H1 (cell line): ENCODE results near the gene KIF1B. TPM values are rescaled to one million over a fixed set of nuclear protein-coding genes. Genes with fewer than 3 reads are reported as not detected.

Experiments
- CTCF ChIA-PET: fragments of 300-600 bp; sonication (Branson Sonifier 250); formaldehyde crosslinking; loops from one replicate; lab custom pipeline; 2021; ENCODE audit not compliant: partially characterized antibody; lab: Charles Lee
- POLR2A ChIA-PET: fragments of 300-600 bp; sonication (Branson Sonifier 250); formaldehyde crosslinking; loops from one replicate; lab custom pipeline; 2021; ENCODE audit warnings: inconsistent platforms; ENCODE audit not compliant: partially characterized antibody; lab: Charles Lee
- DNase-seq, 2 experiments: peaks; one replicate each; pipeline versions ENCODE4 v3.0.0 to v3.0.0-alpha.2; 2010 to 2022; ENCODE audit warnings: low spot score in 2 of 2, low read depth in 1 of 2, mixed read lengths in 1 of 2
- FAIRE-seq: peaks from 2 replicates; lab custom pipeline; 2011; peaks lifted over from hg19 to GRCh38; lab: Jason Lieb, UNC
- H2AFZ ChIP-seq: 2 replicates; pipeline ENCODE4 v1.8.1; 2012; ENCODE audit warnings: low read length, inconsistent platforms
- H2AK5ac ChIP-seq: 2 replicates; pipeline ENCODE4 v1.6.1; 2013; ENCODE audit warnings: low read depth, low read length
- H2BK120ac ChIP-seq: replicated peaks from 2 replicates; pipeline ENCODE3; 2013; ENCODE audit warnings: low read depth, low read length, inconsistent platforms
- H2BK12ac ChIP-seq: 2 replicates; pipeline ENCODE4 v1.6.1; 2013; ENCODE audit warnings: low read depth, low read length
- H2BK15ac ChIP-seq: 2 replicates; pipeline ENCODE4 v1.6.1; 2013; ENCODE audit warnings: low read length
- H2BK20ac ChIP-seq: 2 replicates; pipeline ENCODE4 v1.6.1; 2013; ENCODE audit warnings: low read length
- H2BK5ac ChIP-seq: 2 replicates; pipeline ENCODE4 v1.6.1; 2013; ENCODE audit warnings: low read depth, low read length
- H3K14ac ChIP-seq: 2 replicates; pipeline ENCODE4 v1.6.1; 2013; ENCODE audit warnings: inconsistent platforms; ENCODE audit not compliant: insufficient read length
- H3K18ac ChIP-seq: 2 replicates; pipeline ENCODE4 v1.6.1; 2013; ENCODE audit warnings: low read length; ENCODE audit errors: extremely low read depth
- H3K23ac ChIP-seq: 2 replicates; pipeline ENCODE4 v1.6.1; 2013; ENCODE audit warnings: inconsistent platforms; ENCODE audit not compliant: insufficient read length
- H3K23me2 ChIP-seq: 2 replicates; pipeline ENCODE4 v1.6.1; 2013; ENCODE audit warnings: low read depth, low read length
- H3K27ac ChIP-seq: 2 replicates; pipeline ENCODE4 v1.6.1; 2011; ENCODE audit warnings: low read depth, low read length, inconsistent platforms
- H3K27me3 ChIP-seq, 4 experiments: replicated peaks in 1 of 4; 1 replicate in 1 of 4; 2 replicates in 3 of 4; pipeline versions ENCODE4 v1.6.1 to v1.8.1; 2011 to 2013; ENCODE audit warnings: low read length in 3 of 4, mild to moderate bottlenecking in 3 of 4, inconsistent platforms in 2 of 4, mixed read lengths in 2 of 4, moderate library complexity in 1 of 4; ENCODE audit not compliant: control insufficient read depth in 3 of 4, insufficient read depth in 3 of 4; ENCODE audit errors: extremely low read depth in 1 of 4
- H3K36me3 ChIP-seq, 4 experiments: 2 replicates each; pipeline versions ENCODE4 v1.6.1 to v1.8.1; 2011 to 2013; ENCODE audit warnings: mild to moderate bottlenecking in 4 of 4, low read length in 3 of 4, moderate library complexity in 2 of 4, control low read depth in 1 of 4, inconsistent platforms in 1 of 4; ENCODE audit not compliant: insufficient read depth in 4 of 4, control insufficient read depth in 2 of 4
- H3K4ac ChIP-seq: replicated peaks from 2 replicates; pipeline ENCODE3; 2013; ENCODE audit warnings: low read length, low read depth, mixed read lengths, inconsistent platforms; ENCODE audit not compliant: insufficient read length
- H3K4me1 ChIP-seq, 4 experiments: replicated peaks in 1 of 4; 1 replicate in 1 of 4; 2 replicates in 3 of 4; pipeline versions ENCODE4 v1.6.1 to v1.8.1; 2011 to 2013; ENCODE audit warnings: low read length in 3 of 4, inconsistent platforms in 2 of 4, mixed read lengths in 1 of 4; ENCODE audit not compliant: insufficient read depth in 4 of 4, control insufficient read depth in 3 of 4
- H3K4me2 ChIP-seq, 2 experiments: 2 replicates each; pipeline versions ENCODE4 v1.6.1 to v1.8.1; 2011 to 2013; ENCODE audit warnings: low read depth in 2 of 2, low read length in 2 of 2, control low read depth in 1 of 2, inconsistent platforms in 1 of 2, mild to moderate bottlenecking in 1 of 2; ENCODE audit not compliant: insufficient read depth in 1 of 2
- H3K4me3 ChIP-seq, 4 experiments: fragments of 200-600, 300-600 bp in 1 of 4; sonication (generic), shearing (Covaris generic), sonication (Bioruptor Twin) in 1 of 4; 2 replicates each; pipeline versions ENCODE4 v1.5.1 to v1.8.1; 2011 to 2016; ENCODE audit warnings: low read length in 4 of 4, low read depth in 3 of 4, control low read depth in 2 of 4, inconsistent platforms in 2 of 4, mild to moderate bottlenecking in 2 of 4, mixed read lengths in 1 of 4, moderate library complexity in 1 of 4; ENCODE audit not compliant: insufficient read depth in 2 of 4; ENCODE audit errors: extremely low read depth in 1 of 4
- H3K56ac ChIP-seq: replicated peaks from 2 replicates; pipeline ENCODE3; 2013; ENCODE audit warnings: low read depth, mild to moderate bottlenecking, mixed read lengths, low read length, inconsistent platforms; ENCODE audit not compliant: insufficient read length
- H3K79me1 ChIP-seq: 2 replicates; pipeline ENCODE4 v1.6.1; 2013; ENCODE audit warnings: low read depth, low read length, control low read depth
- H3K79me2 ChIP-seq, 2 experiments: 2 replicates each; pipeline versions ENCODE4 v1.6.1 to v1.8.1; 2012 to 2013; ENCODE audit warnings: low read length in 2 of 2, mild to moderate bottlenecking in 2 of 2, inconsistent platforms in 1 of 2; ENCODE audit not compliant: insufficient read depth in 2 of 2, control insufficient read depth in 1 of 2
- H3K9ac ChIP-seq, 4 experiments: replicated peaks in 1 of 4; 1 replicate in 1 of 4; 2 replicates in 3 of 4; pipeline versions ENCODE4 v1.6.1 to v1.8.1; 2011 to 2013; ENCODE audit warnings: low read depth in 3 of 4, low read length in 3 of 4, control low read depth in 2 of 4, mild to moderate bottlenecking in 2 of 4, moderate library complexity in 2 of 4, inconsistent platforms in 1 of 4; ENCODE audit errors: extremely low read depth in 1 of 4
- H3K9me3 ChIP-seq, 2 experiments: 2 replicates each; pipeline versions ENCODE4 v1.6.1 to v1.8.1; 2012 to 2013; ENCODE audit warnings: mild to moderate bottlenecking in 2 of 2, moderate library complexity in 2 of 2, control low read depth in 1 of 2, inconsistent platforms in 1 of 2, low read depth in 1 of 2, low read length in 1 of 2, mixed read lengths in 1 of 2; ENCODE audit not compliant: insufficient read depth in 2 of 2
- H4K20me1 ChIP-seq, 2 experiments: replicated peaks in 1 of 2; 2 replicates each; pipeline versions ENCODE3 to v1.8.1; 2011 to 2013; ENCODE audit warnings: inconsistent platforms in 2 of 2, low read length in 2 of 2, mild to moderate bottlenecking in 1 of 2; ENCODE audit not compliant: insufficient read depth in 2 of 2, control insufficient read depth in 1 of 2
- H4K5ac ChIP-seq: 2 replicates; pipeline ENCODE4 v1.6.1; 2013; ENCODE audit warnings: low read length, low read depth, mixed read lengths, inconsistent platforms; ENCODE audit not compliant: insufficient read length
- H4K8ac ChIP-seq: 2 replicates; pipeline ENCODE4 v1.8.0; 2013; ENCODE audit warnings: mild to moderate bottlenecking, moderate library complexity, low read length, inconsistent platforms; ENCODE audit not compliant: insufficient read depth; ENCODE audit errors: extremely low read depth
- H4K91ac ChIP-seq: replicated peaks from 2 replicates; pipeline ENCODE3; 2013; ENCODE audit warnings: low read length, mixed read lengths, inconsistent platforms; ENCODE audit not compliant: insufficient read length
- BRCA1 ChIP-seq: IDR thresholded peaks from 2 replicates; pipeline ENCODE4 v1.6.1; 2012; ENCODE audit warnings: low read depth, low read length, improper control_type of control experiment
- CBX5 ChIP-seq: fragments of 300-800, 300-1000 bp; sonication (generic); IDR thresholded peaks from 2 replicates; pipeline ENCODE4 v1.7.1; 2016; ENCODE audit warnings: antibody characterized with exemption, low read length, low read depth
- JUN ChIP-seq: IDR thresholded peaks from 2 replicates; pipeline ENCODE4 v1.6.1; 2011; ENCODE audit warnings: low read depth, mild to moderate bottlenecking, improper control_type of control experiment, low read length
- TBP ChIP-seq: IDR thresholded peaks from 2 replicates; pipeline ENCODE4 v1.6.1; 2011; ENCODE audit warnings: low read depth, low read length, improper control_type of control experiment
- WGBS, 2 experiments: shearing (Covaris generic) in 1 of 2; methylation state at CpG; one replicate each; pipeline versions ENCODE4 v1.1.6 to v1.1.7; 2013 to 2015; ENCODE audit warnings: low lambda C conversion rate in 2 of 2, mixed read lengths in 2 of 2, inconsistent platforms in 1 of 2, low coverage in 1 of 2, missing lambda C conversion rate in 1 of 2; ENCODE audit not compliant: insufficient replicate concordance in 2 of 2, insufficient coverage in 1 of 2, insufficient read length in 1 of 2; ENCODE audit errors: extremely low coverage in 1 of 2, missing lambda C conversion rate in 1 of 2; 5-methylcytosine and 5-hydroxymethylcytosine counted together
- polyA plus RNA-seq, 7 experiments: library from polyadenylated mRNA; depleted of rRNA in 3 of 7; stranded (reverse) in 5 of 7; unstranded in 2 of 7; fragments of >200 nt in 5 of 7; fragments of 200-250 nt in 2 of 7; gene quantifications; 1 replicate in 5 of 7; 2 replicates in 1 of 7; 4 replicates in 1 of 7; pipeline versions ENCODE4 v1.2.1 to v1.2.3, GENCODE V29; 2011 to 2013; ENCODE audit warnings: missing spikeins in 2 of 7, mixed read lengths in 2 of 7
- total RNA-seq: library from RNA; stranded (reverse); fragmentation: NEBNext Ultra II Directional; extraction: Animal tissue kit (Norgen Biotek cat#: 25700); gene quantifications from 2 replicates; pipeline ENCODE4 v1.2.1, GENCODE V29; 2021

Gene KIF1B
- total and polyA plus RNA-seq, 2 of the 8 experiments (the other 6 are each of a cell fraction or from before 2014, with no cell fraction given): 39.1 to 74.2 TPM

- no peaks in the 10 kb centered on the region for H3K79me2 ChIP-seq
- CTCF ChIA-PET: no interaction called here
Measured at GRCh38 chr1:10322821-10323220, 112.5 kb downstream of the KIF1B start.

More at GRCh38 chr1:10322821-10323220, 112.5 kb downstream of the KIF1B start:
- H4K91ac ChIP-seq: no peak overlapping the region
- H3K79me1 ChIP-seq: no peaks in the 10 kb centered on the region
- peaks cover 2 to 20% (median 5%) of the 10 kb centered on the region in 4 experiments; a peak in 5 of 8 replicates for H3K36me3 ChIP-seq
- H3K18ac ChIP-seq: no peak overlapping the region
- POLR2A ChIA-PET: interaction anchor here (1.2 kb wide), 1 partner anchor 16 kb away, joined by 3 read pairs; no protein-coding TSS in a partner anchor
- H3K27me3 ChIP-seq: no peaks in the 10 kb centered on the region
- FAIRE-seq (no peak), DNase-seq (no peak)
- no peak overlapping the region for H3K23ac ChIP-seq
- H2AFZ ChIP-seq: no peak overlapping the region
- H2BK5ac ChIP-seq: no peak overlapping the region
- 93% methylated on average over 7 of the region's 7 CpGs; no CpG with 5 or more reads in 1 of the 2 experiments for whole genome bisulfite sequencing, 2 experiments
- no peak overlapping the region for H4K5ac ChIP-seq
- no peak overlapping the region for H3K14ac ChIP-seq
- H4K20me1 ChIP-seq: no peaks in the 10 kb centered on the region
- H2BK15ac ChIP-seq: no peak overlapping the region
- no peak overlapping the region for H3K27ac ChIP-seq
- H3K4me3 ChIP-seq: no peak overlapping the region
- H3K9me3 ChIP-seq: no peaks in the 10 kb centered on the region
- no peak overlapping the region for H2BK120ac ChIP-seq
- H2AK5ac ChIP-seq: no peak overlapping the region
- H3K4me2 ChIP-seq: no peak overlapping the region
- H2BK12ac ChIP-seq: no peak overlapping the region
- H3K56ac ChIP-seq: no peak overlapping the region
- no peak for TF ChIP-seq BRCA1
- no peak for TF ChIP-seq TBP
- TF ChIP-seq JUN: no peak
- no peak for TF ChIP-seq CBX5
- H3K9ac ChIP-seq: no peak overlapping the region
- H3K4ac ChIP-seq: no peak overlapping the region
- H2BK20ac ChIP-seq: no peak overlapping the region
- H3K23me2 ChIP-seq: no peaks in the 10 kb centered on the region
- peaks cover 0 to 5% (median 1%) of the 10 kb centered on the region in 4 experiments; a peak in 3 of 7 replicates for H3K4me1 ChIP-seq
- no peak overlapping the region for H4K8ac ChIP-seq
